HCT116 (cell line): Measurements from ENCODE around the gene DIP2B. TPM values are rescaled to one million over a fixed set of nuclear protein-coding genes. Genes with fewer than 3 reads are reported as not detected.
A peak's percentile ranks its signal among the peaks of the same experiment; 100 is the strongest.

Source experiments
- ATAC-seq: fragments of 200-7000 bp; cut with Tn5 transposase; 2 replicates; pipeline ENCODE4 v1.9.1; 2020; ENCODE audit warnings: mild to moderate bottlenecking, moderate library complexity
- BruUV-seq: library from RNA; stranded (reverse); fragments of 400-500 nt; replicated peaks from 2 replicates; lab custom pipeline; 2021; lab: Mats Ljungman, UMichigan
- CTCF ChIA-PET: fragments of 300-600 bp; sonication (Branson Sonifier 250); formaldehyde crosslinking; loops from one replicate; lab custom pipeline; 2021; ENCODE audit warnings: antibody characterized with exemption; lab: Charles Lee
- POLR2A ChIA-PET: fragments of 300-600, 350-600 bp; sonication (Branson Sonifier 250); formaldehyde crosslinking; loops from one replicate; lab custom pipeline; 2021; ENCODE audit warnings: antibody characterized with exemption; lab: Charles Lee
- RAD21 ChIA-PET, 2 experiments: fragments of 300-600 bp; sonication (Branson Sonifier 250); formaldehyde crosslinking; loops; one replicate each; lab custom pipeline; 2023; ENCODE audit warnings: low total read pairs in 2 of 2; ENCODE audit not compliant: uncharacterized antibody in 2 of 2, unreplicated experiment in 2 of 2, low non-redundant PET in 1 of 2; lab: Charles Lee
- DNase-seq: peaks from one replicate; pipeline ENCODE4 v3.0.0-alpha.2; 2010; ENCODE audit warnings: low read depth, low spot score
- H2AFZ ChIP-seq: fragments of 200-600 bp; shearing (Covaris generic), sonication (generic); 2 replicates; pipeline ENCODE4 v1.6.1; 2017; ENCODE audit warnings: low read depth, mixed run types, mixed read lengths, antibody characterized with exemption, low read length; ENCODE audit not compliant: poor library complexity, severe bottlenecking
- H3K27ac ChIP-seq: 2 replicates; pipeline ENCODE4 v1.5.1; 2012; ENCODE audit warnings: low read depth, low read length
- H3K27me3 ChIP-seq: fragments of 200-600 bp; sonication (generic); 2 replicates; pipeline ENCODE4 v1.6.1; 2016; ENCODE audit warnings: mixed run types, low read length, mixed read lengths; ENCODE audit not compliant: insufficient read depth
- H3K36me3 ChIP-seq, 2 experiments: fragments of 200-500 bp in 1 of 2; fragments of 200-600 bp in 1 of 2; sonication (Bioruptor generic) in 1 of 2; sonication (generic) in 1 of 2; 2 replicates each; pipeline versions ENCODE4 v1.5.1 to v1.6.1; 2014 to 2016; ENCODE audit warnings: low read length in 2 of 2, inconsistent platforms in 1 of 2, mixed read lengths in 1 of 2, mixed run types in 1 of 2; ENCODE audit not compliant: insufficient read depth in 2 of 2, control insufficient read depth in 1 of 2
- H3K4me1 ChIP-seq, 2 experiments: fragments of 200-600 bp in 1 of 2; sonication (generic) in 1 of 2; 2 replicates each; pipeline versions ENCODE4 v1.5.1 to v1.6.1; 2012 to 2017; ENCODE audit warnings: low read length in 2 of 2, inconsistent platforms in 1 of 2, mild to moderate bottlenecking in 1 of 2, mixed read lengths in 1 of 2, mixed run types in 1 of 2, moderate library complexity in 1 of 2; ENCODE audit not compliant: insufficient read depth in 2 of 2, control insufficient read depth in 1 of 2
- H3K4me2 ChIP-seq: fragments of 200-600 bp; sonication (generic); 2 replicates; pipeline ENCODE4 v1.6.1; 2017; ENCODE audit warnings: mixed run types, low read length, mixed read lengths
- H3K4me3 ChIP-seq, 2 experiments: fragments of 200-600 bp in 1 of 2; sonication (generic) in 1 of 2; replicated peaks in 1 of 2; 2 replicates each; pipeline ENCODE4 v1.5.1; 2011 to 2016; ENCODE audit warnings: low read length in 2 of 2, control low read depth in 1 of 2, low read depth in 1 of 2, mild to moderate bottlenecking in 1 of 2, mixed read lengths in 1 of 2, mixed run types in 1 of 2
- H3K79me2 ChIP-seq: fragments of 200-600 bp; sonication (generic); 2 replicates; pipeline ENCODE4 v1.6.1; 2017; ENCODE audit warnings: mild to moderate bottlenecking, mixed run types, low read length, moderate library complexity, mixed read lengths; ENCODE audit not compliant: insufficient read depth
- H3K9ac ChIP-seq: fragments of 200-600 bp; sonication (generic); 2 replicates; pipeline ENCODE4 v1.6.1; 2016; ENCODE audit warnings: low read length, mixed read lengths
- H3K9me2 ChIP-seq: fragments of 200-600 bp; sonication (generic), shearing (Covaris generic); 2 replicates; pipeline ENCODE4 v1.6.1; 2017; ENCODE audit warnings: mixed run types, mild to moderate bottlenecking, moderate library complexity; ENCODE audit not compliant: insufficient read depth
- H3K9me3 ChIP-seq, 2 experiments: fragments of 200-500 bp in 1 of 2; fragments of 200-600 bp in 1 of 2; sonication (Bioruptor generic) in 1 of 2; sonication (generic) in 1 of 2; 2 replicates each; pipeline ENCODE4 v1.6.1; 2014 to 2017; ENCODE audit warnings: low read length in 2 of 2, mixed read lengths in 2 of 2, inconsistent platforms in 1 of 2, low read depth in 1 of 2, mild to moderate bottlenecking in 1 of 2, mixed run types in 1 of 2, moderate library complexity in 1 of 2; ENCODE audit not compliant: control insufficient read depth in 1 of 2, insufficient read depth in 1 of 2
- H4K20me1 ChIP-seq: fragments of 200-600 bp; sonication (generic), shearing (Covaris generic); 2 replicates; pipeline ENCODE4 v1.6.1; 2017; ENCODE audit warnings: mixed run types, mild to moderate bottlenecking, moderate library complexity; ENCODE audit not compliant: insufficient read depth
- CEBPB ChIP-seq: IDR thresholded peaks from 2 replicates; pipeline ENCODE4 v1.6.1; 2012; ENCODE audit warnings: low read depth
- REST ChIP-seq: IDR thresholded peaks from 2 replicates; pipeline ENCODE4 v1.6.1; 2012; ENCODE audit warnings: low read depth
- TCF7L2 ChIP-seq: IDR thresholded peaks from 2 replicates; pipeline ENCODE4 v1.7.0; 2011; ENCODE audit warnings: borderline replicate concordance, inconsistent platforms; ENCODE audit not compliant: insufficient read depth, insufficient read length; ENCODE audit errors: extremely low read depth
- intact Hi-C: fragments of 100-400 bp; cut with micrococcal nuclease; formaldehyde crosslinking; loops from 2 replicates; pipeline ENCODE4 v1.10.0; 2022
- total RNA-seq: library from RNA; stranded (reverse); gene quantifications from one replicate; pipeline ENCODE4 v1.2.1, GENCODE V29; 2021; ENCODE audit not compliant: unreplicated experiment

The DIP2B gene
- total RNA-seq, 1 experiment from 2014 or later, result 32.3 TPM

- Histone ChIP-seq H3K27ac (no peak overlapping the region), H3K9ac (no peak overlapping the region), H3K36me3 (no peaks in the 10 kb centered on the region), H4K20me1 (no peaks in the 10 kb centered on the region), H3K4me1 (peaks cover 10 to 29% of the 10 kb centered on the region in 2 experiments; a peak in 3 of 4 replicates), H3K9me3 (no peaks in the 10 kb centered on the region), H3K4me3 (no peak overlapping the region), H3K9me2 (no peaks in the 10 kb centered on the region), H3K4me2 (no peak overlapping the region), H3K79me2 (peaks cover 72% of the 10 kb centered on the region), H2AFZ (no peak overlapping the region), H3K27me3 (no peaks in the 10 kb centered on the region)
- ChIA-PET RAD21 (no interaction called here), POLR2A (interaction anchor here (0.9 kb wide), 1 partner anchor 9 kb away, joined by 6 read pairs; no protein-coding TSS in a partner anchor), CTCF (no interaction called here)
- BruUV-seq, result no TSS peak
- intact Hi-C loops, result no loop called here
- DNase-seq (no peak), ATAC-seq (no peak)
- no peak for TF ChIP-seq TCF7L2
These were observed 58.6 kb downstream of the DIP2B start for GRCh38 chr12:50563434-50563787.

- H3K27me3 ChIP-seq, result no peaks in the 10 kb centered on the region
- ChIA-PET CTCF (no interaction called here), RAD21 (no interaction called here), POLR2A (interaction anchor here (0.9 kb wide), 1 partner anchor 10 kb away, joined by 6 read pairs; no protein-coding TSS in a partner anchor)
- peak overlapping the region; percentile 26; the same call in 1 of the 2 replicates for H3K4me2 ChIP-seq
- no peaks in the 10 kb centered on the region for H4K20me1 ChIP-seq
- no TSS peak for BruUV-seq
- no peak overlapping the region for H3K4me3 ChIP-seq
- intact Hi-C loops, result no loop called here
- H3K9me3 ChIP-seq, result no peaks in the 10 kb centered on the region
- no peak for ATAC-seq
- peaks cover 72% of the 10 kb centered on the region for H3K79me2 ChIP-seq
- no peak overlapping the region for H3K9ac ChIP-seq
- no peaks in the 10 kb centered on the region for H3K9me2 ChIP-seq
- H3K36me3 ChIP-seq, result no peaks in the 10 kb centered on the region
- TF ChIP-seq CEBPB (peak; percentile 19; the same call in 1 of the 2 replicates), REST (no peak)
- TF ChIP-seq, all 23 proteins: peak for 1
- Histone ChIP-seq H3K4me1 (peaks cover 10 to 27% of the 10 kb centered on the region in 2 experiments; a peak in 3 of 4 replicates), H3K27ac (no peak overlapping the region), H2AFZ (no peak overlapping the region)
- DNase-seq, result no peak
These were observed 59.6 kb downstream of the DIP2B start for GRCh38 chr12:50564237-50564947.
